H1 (cell line): ENCODE results near the gene C19orf73. TPM values are rescaled to one million over a fixed set of nuclear protein-coding genes. Genes with fewer than 3 reads are reported as not detected.

ENCODE experiments used
- ATF2 ChIP-seq: IDR thresholded peaks from 2 replicates; pipeline ENCODE4 v1.6.1; 2012; ENCODE audit warnings: low read length, inconsistent platforms
- CEBPB ChIP-seq: IDR thresholded peaks from 2 replicates; pipeline ENCODE4 v1.6.1; 2012; ENCODE audit warnings: low read depth, low read length
- CHD7 ChIP-seq: fragments of 300-600 bp; sonication (generic); IDR thresholded peaks from 2 replicates; pipeline ENCODE4 v1.7.1; 2012; ENCODE audit warnings: low read length, moderate library complexity, mild to moderate bottlenecking, inconsistent platforms; ENCODE audit not compliant: insufficient replicate concordance
- CREB1 ChIP-seq: IDR thresholded peaks from 2 replicates; pipeline ENCODE4 v1.6.1; 2012; ENCODE audit warnings: inconsistent platforms
- HDAC6 ChIP-seq: IDR thresholded peaks from one replicate; pipeline ENCODE4 v1.7.1; 2012; ENCODE audit warnings: low read depth, mild to moderate bottlenecking, inconsistent platforms, low read length, moderate library complexity
- RBBP5 ChIP-seq: IDR thresholded peaks from 2 replicates; pipeline ENCODE4 v1.7.1; 2012; ENCODE audit warnings: low read depth, mild to moderate bottlenecking, inconsistent platforms, low read length, moderate library complexity, borderline replicate concordance
- RNF2 ChIP-seq: fragments of 200-900, 300-1000 bp; sonication (generic); IDR thresholded peaks from 2 replicates; pipeline ENCODE4 v1.7.1; 2016; ENCODE audit warnings: borderline replicate concordance, low read depth, mild to moderate bottlenecking, antibody characterized with exemption, low read length; ENCODE audit not compliant: poor library complexity, severe bottlenecking; ENCODE audit errors: missing control alignments
- TEAD4 ChIP-seq: IDR thresholded peaks from 2 replicates; pipeline ENCODE4 v1.6.1; 2012; ENCODE audit warnings: low read depth, low read length, inconsistent platforms, mixed read lengths
- polyA plus RNA-seq, 7 experiments: library from polyadenylated mRNA; depleted of rRNA in 3 of 7; stranded (reverse) in 5 of 7; unstranded in 2 of 7; fragments of >200 nt in 5 of 7; fragments of 200-250 nt in 2 of 7; gene quantifications; 1 replicate in 5 of 7; 2 replicates in 1 of 7; 4 replicates in 1 of 7; pipeline versions ENCODE4 v1.2.1 to v1.2.3, GENCODE V29; 2011 to 2013; ENCODE audit warnings: missing spikeins in 2 of 7, mixed read lengths in 2 of 7
- total RNA-seq: library from RNA; stranded (reverse); fragmentation: NEBNext Ultra II Directional; extraction: Animal tissue kit (Norgen Biotek cat#: 25700); gene quantifications from 2 replicates; pipeline ENCODE4 v1.2.1, GENCODE V29; 2021

The C19orf73 gene
- total and polyA plus RNA-seq, 2 of the 8 experiments (the other 6 are each of a cell fraction or from before 2014, with no cell fraction given): 2.5 to 4.6 TPM

- no peak for TF ChIP-seq CHD7
- no peak for TF ChIP-seq HDAC6
- peak; percentile 38; the same call in 1 of the 2 replicates for TF ChIP-seq RBBP5
- TF ChIP-seq TEAD4: no peak
- TF ChIP-seq CEBPB: no peak
- TF ChIP-seq RNF2: no peak
- no peak for TF ChIP-seq ATF2
- peak; percentile 83 for TF ChIP-seq CREB1
Observed at GRCh38 chr19:49085020-49085867, 33.7 kb downstream of the C19orf73 start, which contains the start of gene SNRNP70 (continued).
